HG03469 (cell line): ENCODE data around the gene MAP1S.

ENCODE experiments used
- ATAC-seq: cut with Tn5 transposase; IDR thresholded peaks from one replicate; pipeline ENCODE4 v1.9.1; 2021; ENCODE audit warnings: mild to moderate bottlenecking, moderate library complexity, moderate number of reproducible peaks; ENCODE audit not compliant: unreplicated experiment

Gene MAP1S

GRCh38 chr19:17718947-17719711, at the start of gene MAP1S:
Gene MAP1S, plus strand, starts transcription at chr19:17719480. Its CDS starts 23 bp downstream, at chr19:17719503.
- no peak for ATAC-seq

DNA sequence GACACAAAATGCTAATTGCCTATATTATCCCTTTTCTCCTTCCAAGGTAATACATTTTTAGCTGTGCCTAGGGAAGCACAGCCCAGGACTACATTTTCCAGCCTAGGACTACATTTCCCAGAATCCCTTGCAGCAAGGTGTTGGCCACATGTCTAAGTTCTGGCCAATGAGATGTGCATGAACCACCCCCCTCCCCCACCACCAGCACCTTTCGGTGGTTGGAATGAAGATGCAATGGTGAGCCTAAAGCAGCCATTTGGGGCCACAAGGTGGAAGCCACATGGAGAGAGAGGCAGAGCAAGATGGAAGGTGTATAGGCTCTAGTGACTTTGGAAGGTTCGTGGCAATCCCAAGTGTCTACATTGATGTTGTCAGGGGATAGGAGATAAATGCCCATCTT, 47.4 kb upstream of the MAP1S start:
- ATAC-seq: no peak

- ATAC-seq: no peak
Measured at GRCh38 chr19:17673937-17674799, 45.1 kb upstream of the MAP1S start.

- no peak for ATAC-seq
Measured at GRCh38 chr19:17676295-17676694, 43.0 kb upstream of the MAP1S start.

DNA sequence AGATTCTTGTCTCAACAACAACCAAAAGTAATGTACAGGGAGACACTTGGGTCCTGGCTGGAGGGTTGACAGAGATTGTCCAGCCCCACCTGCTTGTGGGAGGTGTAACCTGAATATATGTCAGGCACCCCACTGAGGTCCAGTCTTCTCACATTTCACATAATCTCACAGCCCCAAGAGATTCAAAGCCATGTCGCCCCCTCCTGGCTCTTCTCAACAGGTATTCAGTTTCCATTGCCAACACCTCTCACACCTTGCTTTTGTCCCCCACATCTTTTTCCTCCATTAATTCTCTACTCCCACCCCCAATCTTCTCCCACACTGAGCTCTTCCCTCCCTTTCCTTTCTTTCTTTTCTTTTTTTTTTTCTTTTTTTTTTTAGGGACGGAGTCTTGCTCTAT, 42.3 kb upstream of the MAP1S start:
- no peak for ATAC-seq

- no peak for ATAC-seq
Measured at GRCh38 chr19:17678836-17679235, 40.4 kb upstream of the MAP1S start.

DNA sequence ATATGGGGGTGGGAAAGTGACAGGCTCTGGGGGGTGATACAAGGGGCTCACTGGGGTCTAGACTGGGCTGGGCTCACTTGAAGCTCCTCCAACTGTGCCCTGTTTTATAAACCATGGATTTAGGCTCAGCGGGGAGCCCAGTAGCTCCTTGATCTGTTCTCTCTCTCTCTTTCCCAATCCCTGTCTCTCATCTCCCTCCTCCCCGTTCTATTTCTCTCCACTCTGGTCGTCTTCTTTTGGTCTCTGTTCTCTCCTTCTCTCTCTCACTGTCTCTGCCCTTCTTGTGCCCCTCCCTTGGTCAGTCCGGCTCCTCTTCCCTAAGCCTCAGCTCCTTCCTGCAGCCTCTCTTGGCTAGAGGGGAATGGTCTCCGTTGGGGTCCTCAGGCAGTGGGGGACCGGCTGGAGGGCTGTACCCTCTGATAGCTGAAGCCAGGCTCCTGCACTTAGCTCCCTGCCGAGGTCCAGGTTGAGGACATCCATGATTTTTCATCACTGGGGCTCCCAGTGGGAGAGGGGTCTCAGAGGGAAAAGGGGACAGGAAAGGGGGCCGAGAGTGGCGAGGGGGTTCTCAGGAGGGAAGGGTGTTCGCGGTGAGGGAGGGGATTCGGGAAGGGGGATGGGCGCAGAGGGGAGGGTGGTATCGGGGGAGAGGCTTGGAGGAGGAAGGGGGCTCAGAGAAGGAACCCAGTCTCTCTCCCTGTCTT, 39.6 kb upstream of the MAP1S start:
- no peak for ATAC-seq

DNA sequence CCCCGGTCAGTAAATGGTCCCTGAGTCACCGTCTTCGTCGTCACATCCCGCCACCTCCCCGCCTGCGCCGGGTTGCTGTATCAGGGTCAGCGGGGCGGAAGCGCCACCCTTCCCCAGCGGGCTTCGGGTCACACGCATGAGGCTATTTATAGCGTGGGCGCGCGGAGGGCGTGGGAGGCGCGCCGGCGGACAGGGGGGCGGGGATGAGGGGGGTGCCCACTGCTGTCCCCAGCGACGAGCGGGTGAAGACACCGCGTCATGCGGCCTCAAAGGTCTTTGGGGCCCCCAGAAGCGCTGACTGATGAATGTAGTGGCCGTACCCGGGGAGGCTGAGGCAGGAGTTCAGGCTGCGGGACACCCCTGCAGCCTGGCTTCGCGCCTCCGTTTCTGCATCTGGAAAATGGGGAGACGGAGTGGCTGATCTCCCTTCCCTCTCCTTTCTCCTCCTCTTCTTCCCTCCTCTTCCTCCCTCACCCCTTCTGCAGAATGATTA, 39.0 kb upstream of the MAP1S start:
- no peak for ATAC-seq

DNA sequence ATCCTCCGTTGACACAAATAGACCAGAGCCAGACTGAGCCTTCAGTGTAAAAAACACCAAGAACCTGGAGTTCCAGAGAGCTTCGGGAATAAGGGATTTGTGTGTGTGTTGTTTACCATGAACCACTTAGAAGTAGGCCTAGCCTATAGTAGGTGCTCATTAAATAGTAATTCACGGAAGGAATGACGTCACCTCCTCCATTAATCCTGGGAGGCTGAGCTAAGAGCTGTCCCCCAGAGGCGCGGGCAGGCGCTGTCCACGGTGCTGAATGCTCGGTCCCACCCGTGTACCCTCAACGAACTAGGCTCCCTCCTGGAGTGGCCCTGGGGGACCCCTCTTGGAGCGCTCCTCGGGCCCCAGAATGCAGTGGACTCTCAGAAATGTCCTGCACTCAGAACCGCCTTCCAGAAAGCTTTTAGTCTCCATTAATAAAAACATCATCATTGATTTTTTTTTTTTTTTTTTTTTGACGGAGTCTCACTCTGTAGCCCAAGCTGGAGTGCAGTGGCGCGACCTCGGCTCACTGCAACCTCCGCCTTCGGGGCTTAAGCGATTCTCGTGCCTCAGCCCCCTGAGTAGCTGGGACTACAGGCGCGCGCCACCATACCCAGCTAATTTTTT, 37.7 kb upstream of the MAP1S start:
- no peak for ATAC-seq

DNA sequence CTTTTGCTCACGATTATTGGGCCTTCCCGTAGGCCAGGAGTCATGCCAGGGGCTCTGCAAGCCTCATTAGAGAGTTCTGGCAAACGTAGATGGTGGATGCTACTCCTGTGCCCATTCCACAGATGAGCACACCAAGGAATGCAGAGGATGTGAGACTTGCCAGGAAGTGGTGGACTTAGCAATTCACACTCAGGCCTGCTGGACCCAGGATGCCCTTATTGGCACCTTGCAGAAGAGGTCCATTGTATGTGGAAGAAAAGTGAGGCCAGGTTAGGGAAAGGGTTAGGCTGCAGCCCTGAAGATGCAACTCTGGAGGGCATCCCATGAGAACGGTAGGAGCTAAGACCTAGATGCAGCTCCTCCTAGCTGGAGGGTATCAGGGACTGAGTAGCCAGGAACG, 37.0 kb upstream of the MAP1S start:
- ATAC-seq: no peak

DNA sequence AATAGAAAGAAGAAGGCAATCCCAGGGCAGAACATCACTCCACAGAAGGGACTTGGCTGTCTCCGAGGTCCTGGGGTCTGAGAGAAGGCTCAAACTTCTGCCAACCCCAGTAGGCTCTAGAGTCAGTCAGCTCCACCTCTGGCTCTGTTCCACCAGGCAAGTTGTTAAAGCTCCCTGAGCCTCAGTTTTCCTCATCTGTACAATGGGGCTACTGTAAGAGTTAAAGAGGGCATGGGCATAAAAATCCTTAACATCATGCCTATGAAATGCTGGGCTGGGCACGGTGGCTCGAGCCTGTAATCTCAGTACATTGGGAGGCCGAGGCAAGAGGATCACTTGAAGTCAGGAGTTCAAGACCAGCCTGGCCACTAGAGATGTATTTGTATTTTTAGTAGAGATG, 36.2 kb upstream of the MAP1S start:
- no peak for ATAC-seq

DNA sequence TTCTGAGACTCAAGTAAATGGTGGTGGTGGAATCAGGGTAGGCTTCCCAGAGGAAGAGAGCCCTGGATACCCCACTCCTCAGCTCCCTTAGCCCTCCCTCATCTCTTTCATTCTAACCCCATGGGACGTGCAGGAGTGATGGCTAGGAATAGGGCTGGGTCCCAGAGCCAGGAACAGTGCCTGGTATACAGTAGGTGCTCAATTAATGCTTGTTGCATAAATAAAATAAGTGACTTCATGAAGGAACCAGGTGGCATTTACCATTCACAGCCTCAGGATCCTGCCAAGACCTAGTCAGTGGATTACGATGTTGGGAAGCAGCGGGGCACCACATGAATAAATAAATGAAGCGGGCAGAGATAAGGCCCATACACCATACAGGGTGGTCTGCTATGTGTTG, 35.0 kb upstream of the MAP1S start:
- ATAC-seq: no peak

- ATAC-seq: no peak
Measured at GRCh38 chr19:17685451-17686022, 33.7 kb upstream of the MAP1S start.

DNA sequence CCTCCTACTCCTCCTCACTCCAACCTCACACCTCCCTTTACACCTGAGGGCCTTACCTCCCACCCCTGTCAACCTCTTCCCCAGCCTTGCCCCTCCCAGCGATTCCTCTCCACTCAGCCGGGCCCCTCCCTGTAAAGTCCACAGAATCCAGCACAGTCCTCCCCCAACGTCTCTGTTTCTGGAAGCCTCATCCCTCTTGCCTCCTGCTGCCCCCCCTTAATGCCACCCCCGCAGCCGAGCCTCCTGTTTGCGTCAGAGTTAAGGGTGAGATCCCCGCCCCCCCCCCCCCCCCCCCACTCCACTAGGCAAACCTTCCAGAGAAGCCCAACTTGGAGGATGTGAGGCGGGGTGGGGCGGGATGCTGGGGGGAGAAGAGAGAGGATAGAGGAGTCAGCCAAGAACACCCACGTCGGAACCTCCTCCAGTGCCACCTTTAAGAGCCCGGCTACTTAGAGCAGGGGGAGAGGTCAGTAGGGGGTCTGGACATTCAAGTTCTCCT, 33.2 kb upstream of the MAP1S start:
- ATAC-seq: no peak

GRCh38 chr19:17686592-17687024, 32.7 kb upstream of the MAP1S start:
- ATAC-seq: no peak

DNA sequence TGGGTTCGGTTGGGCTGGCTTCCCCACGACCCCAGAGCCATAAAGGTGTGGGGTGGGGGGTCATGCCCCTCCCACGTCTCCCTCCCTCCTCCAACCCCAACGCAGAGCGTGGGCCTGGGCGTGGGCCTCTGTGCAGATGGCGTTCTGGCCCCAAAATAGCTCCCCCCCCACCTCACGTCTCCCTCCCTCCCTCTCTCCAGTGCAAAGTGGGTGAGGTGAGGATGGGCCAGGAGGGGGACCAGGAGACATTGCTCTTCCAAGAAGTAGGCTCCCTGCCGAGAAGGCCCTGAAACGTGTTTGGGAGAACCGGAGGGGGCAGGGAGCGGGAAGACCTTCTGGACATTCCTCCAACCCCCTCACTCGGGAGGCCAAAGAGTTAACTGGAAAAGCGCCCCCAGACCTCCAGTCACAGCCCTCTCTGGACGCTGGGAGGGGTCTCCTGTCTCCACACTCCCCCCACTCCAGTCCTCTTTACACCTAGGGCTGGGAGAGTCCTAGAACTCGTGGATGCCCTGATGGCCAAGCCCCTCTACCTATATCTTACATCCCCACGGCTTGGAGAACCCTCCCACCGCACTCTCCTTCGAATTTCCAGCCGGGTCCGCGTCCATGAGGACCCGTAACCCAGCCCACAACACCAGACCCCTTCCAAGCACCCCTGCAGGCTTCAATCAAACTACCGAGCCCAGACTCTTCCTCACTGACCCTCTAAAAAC, 32.0 kb upstream of the MAP1S start:
- ATAC-seq: no peak

DNA sequence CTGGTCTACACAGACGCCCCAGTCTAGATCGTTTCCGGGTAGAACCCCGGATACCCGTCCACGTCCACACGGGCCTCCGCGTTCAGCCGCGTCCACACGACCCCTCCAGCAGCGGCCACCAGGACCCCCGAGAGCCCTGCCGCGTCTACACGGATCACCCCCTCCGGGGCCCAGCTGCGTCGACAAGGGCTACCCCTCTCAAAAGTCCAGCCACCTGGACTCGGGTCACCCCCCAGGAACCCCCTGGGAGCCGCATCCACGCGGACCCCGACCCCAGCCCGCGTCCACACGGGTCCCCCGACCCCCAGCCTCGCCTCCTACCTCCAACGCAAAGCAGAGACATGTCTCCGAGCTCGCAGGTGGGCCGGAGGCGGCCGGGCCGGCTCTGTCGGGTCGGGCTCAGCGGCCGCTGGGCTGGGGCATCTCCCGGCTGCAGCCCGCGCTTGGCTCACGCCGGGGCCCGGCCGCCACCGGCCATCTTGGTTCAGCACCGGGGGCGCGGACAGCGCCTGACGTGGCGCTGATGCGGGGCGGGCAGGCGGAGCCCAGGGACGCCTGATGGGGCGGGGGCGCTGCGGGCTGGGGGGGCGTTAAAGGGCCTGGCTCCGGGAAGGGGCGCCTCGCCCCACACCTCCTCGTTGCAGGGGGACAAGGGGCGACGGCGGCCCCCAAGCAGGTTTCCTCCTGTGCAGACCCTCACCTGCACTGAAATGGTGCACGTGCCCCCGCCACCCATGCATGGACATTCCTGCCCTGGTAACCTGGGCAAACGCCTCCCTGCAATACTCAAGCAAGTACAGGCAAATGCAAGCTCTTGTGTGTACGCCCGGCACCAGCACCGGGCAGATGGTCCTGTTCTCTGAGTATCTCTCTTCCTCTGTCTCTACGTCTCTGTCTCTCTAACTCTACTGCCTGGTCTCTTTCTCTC, 31.2 kb upstream of the MAP1S start, which contains the start of gene UNC13A:
Gene UNC13A, minus strand, starts transcription at position 498 of the 928 bp plus-strand sequence. Its CDS starts 155 bp downstream, at position 343.
- no peak for ATAC-seq

GRCh38 chr19:17688853-17689595, 30.3 kb upstream of the MAP1S start:
- no peak for ATAC-seq
